Stomach (tissue), 4 donors: ENCODE measurements around the gene GATAD1.

ENCODE experiments used
- EP300 ChIP-seq: sonication (generic); formaldehyde crosslinking; IDR thresholded peaks from one replicate; pipeline ENCODE4 v1.6.1; 2017; ENCODE audit warnings: antibody characterized with exemption
- POLR2A ChIP-seq, 4 donors: fragments of 450-650 bp; IDR thresholded peaks; one replicate each; pipeline ENCODE4 v1.6.1; 2016; ENCODE audit warnings: antibody characterized with exemption in 4 of 4, control low read depth in 2 of 4, mild to moderate bottlenecking in 1 of 4, moderate library complexity in 1 of 4
- POLR2AphosphoS5 ChIP-seq, 3 donors: sonication (generic); formaldehyde crosslinking; IDR thresholded peaks; one replicate each; pipeline ENCODE4 v1.6.1; 2016; ENCODE audit warnings: antibody characterized with exemption in 3 of 3
- TF ChIP-seq, protein P1 (sequence below), 7 experiments: fragments of 450-650 bp in 4 of 7; fragments of 200-600 bp in 3 of 7; sonication (generic) in 3 of 7; IDR thresholded peaks; one replicate each; pipeline ENCODE4 v1.5.1; 2016 to 2019; ENCODE audit warnings: antibody characterized with exemption in 7 of 7, control low read depth in 2 of 7, mild to moderate bottlenecking in 1 of 7

DNA sequence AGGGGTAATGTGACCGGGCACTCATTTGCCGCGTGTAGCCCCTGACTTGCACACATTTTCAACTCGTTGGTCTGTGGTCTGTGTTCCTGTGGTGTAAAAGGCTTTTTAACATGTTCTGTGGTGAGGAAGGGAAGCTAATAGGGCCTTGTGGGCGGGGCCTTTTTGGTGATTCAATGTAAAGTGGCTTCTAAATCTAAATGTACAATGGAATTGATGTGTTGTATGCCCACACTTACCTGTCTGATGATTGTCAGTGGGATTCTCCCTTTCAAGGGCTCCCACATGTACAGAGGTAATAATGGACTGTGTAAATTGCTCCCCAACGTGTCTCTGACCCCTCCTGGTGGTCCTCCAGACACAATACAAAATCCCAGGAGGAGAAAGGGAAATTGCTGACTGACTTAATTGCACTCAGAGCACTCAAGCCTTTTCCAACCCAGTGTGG, 43.1 kb upstream of the GATAD1 start:
- TF ChIP-seq, protein P1, sequence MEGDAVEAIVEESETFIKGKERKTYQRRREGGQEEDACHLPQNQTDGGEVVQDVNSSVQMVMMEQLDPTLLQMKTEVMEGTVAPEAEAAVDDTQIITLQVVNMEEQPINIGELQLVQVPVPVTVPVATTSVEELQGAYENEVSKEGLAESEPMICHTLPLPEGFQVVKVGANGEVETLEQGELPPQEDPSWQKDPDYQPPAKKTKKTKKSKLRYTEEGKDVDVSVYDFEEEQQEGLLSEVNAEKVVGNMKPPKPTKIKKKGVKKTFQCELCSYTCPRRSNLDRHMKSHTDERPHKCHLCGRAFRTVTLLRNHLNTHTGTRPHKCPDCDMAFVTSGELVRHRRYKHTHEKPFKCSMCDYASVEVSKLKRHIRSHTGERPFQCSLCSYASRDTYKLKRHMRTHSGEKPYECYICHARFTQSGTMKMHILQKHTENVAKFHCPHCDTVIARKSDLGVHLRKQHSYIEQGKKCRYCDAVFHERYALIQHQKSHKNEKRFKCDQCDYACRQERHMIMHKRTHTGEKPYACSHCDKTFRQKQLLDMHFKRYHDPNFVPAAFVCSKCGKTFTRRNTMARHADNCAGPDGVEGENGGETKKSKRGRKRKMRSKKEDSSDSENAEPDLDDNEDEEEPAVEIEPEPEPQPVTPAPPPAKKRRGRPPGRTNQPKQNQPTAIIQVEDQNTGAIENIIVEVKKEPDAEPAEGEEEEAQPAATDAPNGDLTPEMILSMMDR (IDR thresholded peaks at IDR 0.05): no peak
- TF ChIP-seq POLR2AphosphoS5 (IDR thresholded peaks at IDR 0.05) (no peak), EP300 (no peak), POLR2A (IDR thresholded peaks at IDR 0.05) (no peak)
